ENCODE measurements around the gene GOLIM4. TPM values are rescaled to one million over a fixed set of nuclear protein-coding genes. Genes with fewer than 3 reads are reported as not detected.

The GOLIM4 gene
- total RNA-seq, 1 experiment from 2014 or later: 24.6 TPM

- H3K4me2 ChIP-seq (ENCODE audit: insufficient read depth, insufficient read length, low read length): no peak overlapping the region
- DNase-seq: no peak
- no peak overlapping the region for H3K27ac ChIP-seq (ENCODE audit: insufficient read length, low read depth, low read length)
- H2AFZ ChIP-seq (ENCODE audit: low read length): no peak overlapping the region
- TF ChIP-seq CTCF (conservative IDR thresholded peaks at IDR 0.05): no peak
- H3K4me1 ChIP-seq (ENCODE audit: insufficient read depth, low read length): no peaks in the 10 kb centered on the region
- no peaks in the 10 kb centered on the region for H3K9me3 Mint-ChIP-seq
- no peak overlapping the region for H2BK15ac ChIP-seq (ENCODE audit: low read depth, low read length)
- no peaks in the 10 kb centered on the region for H3K79me2 ChIP-seq (ENCODE audit: insufficient read depth, low read length)
- H3K4me3 Mint-ChIP-seq: no peak overlapping the region
- no peak overlapping the region for H4K5ac ChIP-seq (ENCODE audit: insufficient read length, low read depth, low read length)
- H3K4me1 Mint-ChIP-seq: no peaks in the 10 kb centered on the region
- H3K27me3 Mint-ChIP-seq (ENCODE audit: low read depth): no peaks in the 10 kb centered on the region
- H3K9me3 ChIP-seq (ENCODE audit: control insufficient read depth, low read depth, low read length): no peaks in the 10 kb centered on the region
- no peak overlapping the region for H3K4ac ChIP-seq (ENCODE audit: low read depth, low read length)
- H3K36me3 Mint-ChIP-seq (ENCODE audit: insufficient read depth in 1 of 3, low read depth in 3 of 3): no peaks in the 10 kb centered on the region
- H2BK20ac ChIP-seq (ENCODE audit: low read depth, low read length, poor library complexity, severe bottlenecking): no peak overlapping the region
- H3K23ac ChIP-seq (ENCODE audit: insufficient read length, low read depth, low read length): no peak overlapping the region
- H3K9ac ChIP-seq (ENCODE audit: extremely low read depth, insufficient read length, low read length): no peak overlapping the region
- no peaks in the 10 kb centered on the region for H3K79me1 ChIP-seq (ENCODE audit: insufficient read depth, low read depth, low read length, poor library complexity, severe bottlenecking)
- H3K27ac Mint-ChIP-seq: no peak overlapping the region
- no peaks in the 10 kb centered on the region for H3K27me3 ChIP-seq (ENCODE audit: insufficient read depth, low read length)
- no peak overlapping the region for H2BK12ac ChIP-seq (ENCODE audit: insufficient read length, low read depth, low read length)
- H2AK5ac ChIP-seq (ENCODE audit: insufficient read length, low read length): no peak overlapping the region
- no peak overlapping the region for H4K8ac ChIP-seq (replicated peaks; ENCODE audit: insufficient read length, low read depth, low read length)
- H4K91ac ChIP-seq (ENCODE audit: insufficient read length, low read depth, low read length): no peak overlapping the region
- H3K56ac ChIP-seq (ENCODE audit: insufficient read length, low read depth, low read length): no peak overlapping the region
- H3K18ac ChIP-seq (ENCODE audit: insufficient read length, low read depth, low read length): no peak overlapping the region
- H3T11ph ChIP-seq (ENCODE audit: low read length): no peak overlapping the region
- H3K23me2 ChIP-seq (ENCODE audit: insufficient read length, low read depth, low read length, poor library complexity, severe bottlenecking): no peaks in the 10 kb centered on the region
- H3K14ac ChIP-seq (ENCODE audit: insufficient read depth, low read length): no peak overlapping the region
- H2BK120ac ChIP-seq (ENCODE audit: low read depth, low read length, poor library complexity, severe bottlenecking): no peak overlapping the region
- no peak overlapping the region for H2BK5ac ChIP-seq (ENCODE audit: insufficient read length, low read length)
- H4K20me1 ChIP-seq (ENCODE audit: control insufficient read depth, insufficient read depth, insufficient read length): peaks cover 2% of the 10 kb centered on the region
Observed at GRCh38 chr3:167973901-167974300, 121.8 kb downstream of the GOLIM4 start.
